WTC11 (cell line): ENCODE results near the gene FAM185A. TPM values are rescaled to one million over a fixed set of nuclear protein-coding genes. Genes with fewer than 3 reads are reported as not detected.

Experiments
- ATAC-seq: fragments of 200-7000 bp; cut with Tn5 transposase; 2 replicates; pipeline ENCODE4 v1.10.0; 2021; ENCODE audit warnings: mild to moderate bottlenecking, moderate library complexity
- CTCF ChIA-PET: fragments of 300-600 bp; sonication (Branson Sonifier 250); formaldehyde crosslinking; loops from one replicate; lab custom pipeline; 2021; ENCODE audit warnings: antibody characterized with exemption; lab: Charles Lee
- POLR2A ChIA-PET: fragments of 350-600 bp; sonication (Branson Sonifier 250); formaldehyde crosslinking; loops from one replicate; lab custom pipeline; 2021; ENCODE audit warnings: antibody characterized with exemption; lab: Charles Lee
- DNase-seq: peaks from one replicate; pipeline ENCODE4 v3.0.0; 2021; ENCODE audit warnings: low spot score
- H3K27ac Mint-ChIP-seq: 2 replicates; pipeline ENCODE4 v1.8.0; 2021; ENCODE audit warnings: mixed read lengths
- H3K27me3 Mint-ChIP-seq: 2 replicates; pipeline ENCODE4 v1.8.0; 2021; ENCODE audit warnings: low read depth, mild to moderate bottlenecking, moderate library complexity, mixed read lengths
- H3K36me3 Mint-ChIP-seq: 2 replicates; pipeline ENCODE4 v1.8.0; 2021; ENCODE audit warnings: mixed read lengths
- H3K4me1 Mint-ChIP-seq: 2 replicates; pipeline ENCODE4 v1.8.0; 2022; ENCODE audit warnings: mixed read lengths
- H3K4me3 Mint-ChIP-seq: 2 replicates; pipeline ENCODE4 v1.8.0; 2021; ENCODE audit warnings: mild to moderate bottlenecking, moderate library complexity, mixed read lengths
- H3K9me3 Mint-ChIP-seq: 2 replicates; pipeline ENCODE4 v1.8.0; 2021; ENCODE audit warnings: mixed read lengths
- ATF1 ChIP-seq: sonication (generic); formaldehyde crosslinking; IDR thresholded peaks from 2 replicates; pipeline ENCODE4 v1.8.1; 2023; ENCODE audit warnings: mild to moderate bottlenecking, moderate library complexity, missing genetic modification reagents
- ELF4 ChIP-seq: sonication (generic); formaldehyde crosslinking; IDR thresholded peaks from 2 replicates; pipeline ENCODE4 v1.8.1; 2022; ENCODE audit warnings: low read depth, mild to moderate bottlenecking, moderate library complexity, missing genetic modification reagents
- EMX1 ChIP-seq: fragments of 250-450 bp; sonication (Bioruptor Pico); IDR thresholded peaks from 2 replicates; pipeline ENCODE4 v1.8.0; 2021; ENCODE audit warnings: mild to moderate bottlenecking
- ETV6 ChIP-seq: sonication (generic); formaldehyde crosslinking; IDR thresholded peaks from 2 replicates; pipeline ENCODE4 v1.8.1; 2022; ENCODE audit warnings: mild to moderate bottlenecking, missing genetic modification reagents
- IRF2 ChIP-seq: sonication (generic); formaldehyde crosslinking; IDR thresholded peaks from 2 replicates; pipeline ENCODE4 v1.8.0; 2022; ENCODE audit warnings: low read depth, missing genetic modification reagents, borderline replicate concordance
- MYBL2 ChIP-seq: sonication (generic); formaldehyde crosslinking; IDR thresholded peaks from 2 replicates; pipeline ENCODE4 v1.8.1; 2023; ENCODE audit warnings: mild to moderate bottlenecking, moderate library complexity, missing genetic modification reagents
- NR1H2 ChIP-seq: sonication (generic); formaldehyde crosslinking; IDR thresholded peaks from 2 replicates; pipeline ENCODE4 v1.9.0; 2021; ENCODE audit warnings: mild to moderate bottlenecking, moderate library complexity, missing genetic modification reagents
- NR2C2 ChIP-seq: sonication (generic); formaldehyde crosslinking; IDR thresholded peaks from 2 replicates; pipeline ENCODE4 v1.8.0; 2022; ENCODE audit warnings: mild to moderate bottlenecking, missing genetic modification reagents
- NR3C1 ChIP-seq: sonication (generic); formaldehyde crosslinking; conservative IDR thresholded peaks from 2 replicates; pipeline ENCODE4 v1.8.1; 2023; ENCODE audit warnings: low read depth, mild to moderate bottlenecking, missing genetic modification reagents
- RELA ChIP-seq: sonication (generic); formaldehyde crosslinking; IDR thresholded peaks from 2 replicates; pipeline ENCODE4 v1.8.1; 2022; ENCODE audit warnings: missing genetic modification reagents, mild to moderate bottlenecking, borderline replicate concordance
- SMAD4 ChIP-seq: sonication (generic); formaldehyde crosslinking; IDR thresholded peaks from 2 replicates; pipeline ENCODE4 v1.8.0; 2022; ENCODE audit warnings: mild to moderate bottlenecking, missing genetic modification reagents
- SOX15 ChIP-seq: fragments of 250-450 bp; sonication (Bioruptor Pico); IDR thresholded peaks from 2 replicates; pipeline ENCODE4 v1.9.0; 2021; ENCODE audit warnings: mild to moderate bottlenecking
- ZNF219 ChIP-seq: sonication (generic); formaldehyde crosslinking; IDR thresholded peaks from 2 replicates; pipeline ENCODE4 v1.8.0; 2023; ENCODE audit warnings: missing genetic modification reagents, mild to moderate bottlenecking, borderline replicate concordance
- ZNF317 ChIP-seq: sonication (generic); formaldehyde crosslinking; IDR thresholded peaks from 2 replicates; pipeline ENCODE4 v1.8.1; 2023; ENCODE audit warnings: low read depth, mild to moderate bottlenecking, moderate library complexity, missing genetic modification reagents, borderline replicate concordance
- ZNF416 ChIP-seq: fragments of 250-450 bp; sonication (Bioruptor Pico); IDR thresholded peaks from 2 replicates; pipeline ENCODE4 v1.9.0; 2021; ENCODE audit warnings: mild to moderate bottlenecking, inconsistent platforms
- total RNA-seq: library from RNA; stranded (reverse); gene quantifications from 3 replicates; pipeline ENCODE4 v1.2.3, GENCODE V29; 2021
- TF ChIP-seq, protein P1 (sequence below): sonication (generic); formaldehyde crosslinking; IDR thresholded peaks from 2 replicates; pipeline ENCODE4 v1.8.1; 2023; ENCODE audit warnings: mild to moderate bottlenecking, missing genetic modification reagents
- TF ChIP-seq, protein P2 (sequence below): sonication (generic); formaldehyde crosslinking; IDR thresholded peaks from 2 replicates; pipeline ENCODE4 v1.8.0; 2022; ENCODE audit warnings: mild to moderate bottlenecking, missing genetic modification reagents
- TF ChIP-seq, protein P3 (sequence below): sonication (generic); formaldehyde crosslinking; IDR thresholded peaks from 2 replicates; pipeline ENCODE4 v1.8.0; 2022; ENCODE audit warnings: missing genetic modification reagents
- TF ChIP-seq, protein P4 (sequence below): sonication (generic); formaldehyde crosslinking; IDR thresholded peaks from 2 replicates; pipeline ENCODE4 v1.8.1; 2022; ENCODE audit warnings: low read depth, mild to moderate bottlenecking, moderate library complexity, missing genetic modification reagents, borderline replicate concordance

FAM185A gene
- total RNA-seq, 1 experiment from 2014 or later = 8.6 TPM

DNA sequence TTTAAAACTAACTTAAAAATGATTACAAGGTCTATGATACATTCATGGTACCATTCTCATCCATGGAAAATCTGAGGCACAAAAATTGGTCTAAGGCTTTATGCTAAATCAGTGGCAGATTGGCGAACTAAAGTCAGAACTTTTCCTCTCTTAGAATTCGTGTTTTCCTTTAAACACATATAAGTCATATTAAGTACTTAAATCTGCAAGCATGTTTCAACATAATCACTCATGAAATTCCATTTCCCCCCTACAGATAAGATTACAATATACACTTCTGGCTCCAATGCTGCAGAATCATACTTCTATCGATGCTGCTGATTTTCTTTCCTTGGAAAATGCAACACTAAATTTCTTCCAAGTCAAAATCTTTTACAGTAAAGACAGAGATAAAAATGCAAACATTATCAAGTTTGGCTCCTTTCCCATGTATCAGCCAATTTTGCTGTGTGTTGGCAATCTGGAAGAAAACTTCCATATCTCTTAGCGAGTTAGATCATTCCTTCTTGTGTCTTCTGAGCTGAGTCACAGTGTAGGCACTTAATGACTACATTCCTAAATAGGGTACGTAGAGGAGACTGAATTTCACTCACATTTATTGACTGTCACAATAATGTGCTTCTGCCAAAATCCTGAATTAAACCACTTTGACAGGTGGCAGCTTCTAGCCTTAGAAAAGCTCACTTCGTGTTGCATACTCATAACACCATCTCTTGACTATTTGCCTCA lies 87.6 kb downstream of the FAM185A start:
- Mint-ChIP-seq H3K4me1 (no peaks in the 10 kb centered on the region), H3K27ac (no peak overlapping the region), H3K9me3 (no peaks in the 10 kb centered on the region), H3K4me3 (no peak overlapping the region), H3K27me3 (no peaks in the 10 kb centered on the region), H3K36me3 (no peaks in the 10 kb centered on the region)
- no peak for ATAC-seq
- TF ChIP-seq, protein P1, sequence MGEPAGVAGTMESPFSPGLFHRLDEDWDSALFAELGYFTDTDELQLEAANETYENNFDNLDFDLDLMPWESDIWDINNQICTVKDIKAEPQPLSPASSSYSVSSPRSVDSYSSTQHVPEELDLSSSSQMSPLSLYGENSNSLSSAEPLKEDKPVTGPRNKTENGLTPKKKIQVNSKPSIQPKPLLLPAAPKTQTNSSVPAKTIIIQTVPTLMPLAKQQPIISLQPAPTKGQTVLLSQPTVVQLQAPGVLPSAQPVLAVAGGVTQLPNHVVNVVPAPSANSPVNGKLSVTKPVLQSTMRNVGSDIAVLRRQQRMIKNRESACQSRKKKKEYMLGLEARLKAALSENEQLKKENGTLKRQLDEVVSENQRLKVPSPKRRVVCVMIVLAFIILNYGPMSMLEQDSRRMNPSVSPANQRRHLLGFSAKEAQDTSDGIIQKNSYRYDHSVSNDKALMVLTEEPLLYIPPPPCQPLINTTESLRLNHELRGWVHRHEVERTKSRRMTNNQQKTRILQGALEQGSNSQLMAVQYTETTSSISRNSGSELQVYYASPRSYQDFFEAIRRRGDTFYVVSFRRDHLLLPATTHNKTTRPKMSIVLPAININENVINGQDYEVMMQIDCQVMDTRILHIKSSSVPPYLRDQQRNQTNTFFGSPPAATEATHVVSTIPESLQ (CRISPR knock-in tag) = no peak
- TF ChIP-seq ZNF219 (CRISPR knock-in tag) (no peak), MYBL2 (CRISPR knock-in tag) (no peak), EMX1 (CRISPR knock-in tag) (no peak), ELF4 (CRISPR knock-in tag) (no peak), SOX15 (CRISPR knock-in tag) (no peak), NR2C2 (CRISPR knock-in tag) (no peak), ATF1 (no peak), ZNF416 (CRISPR knock-in tag) (no peak), NR1H2 (CRISPR knock-in tag) (no peak), ETV6 (CRISPR knock-in tag) (no peak), NR3C1 (CRISPR knock-in tag) (no peak), IRF2 (CRISPR knock-in tag) (no peak)
- TF ChIP-seq, protein P2, sequence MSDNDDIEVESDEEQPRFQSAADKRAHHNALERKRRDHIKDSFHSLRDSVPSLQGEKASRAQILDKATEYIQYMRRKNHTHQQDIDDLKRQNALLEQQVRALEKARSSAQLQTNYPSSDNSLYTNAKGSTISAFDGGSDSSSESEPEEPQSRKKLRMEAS = no peak
- TF ChIP-seq, protein P3, sequence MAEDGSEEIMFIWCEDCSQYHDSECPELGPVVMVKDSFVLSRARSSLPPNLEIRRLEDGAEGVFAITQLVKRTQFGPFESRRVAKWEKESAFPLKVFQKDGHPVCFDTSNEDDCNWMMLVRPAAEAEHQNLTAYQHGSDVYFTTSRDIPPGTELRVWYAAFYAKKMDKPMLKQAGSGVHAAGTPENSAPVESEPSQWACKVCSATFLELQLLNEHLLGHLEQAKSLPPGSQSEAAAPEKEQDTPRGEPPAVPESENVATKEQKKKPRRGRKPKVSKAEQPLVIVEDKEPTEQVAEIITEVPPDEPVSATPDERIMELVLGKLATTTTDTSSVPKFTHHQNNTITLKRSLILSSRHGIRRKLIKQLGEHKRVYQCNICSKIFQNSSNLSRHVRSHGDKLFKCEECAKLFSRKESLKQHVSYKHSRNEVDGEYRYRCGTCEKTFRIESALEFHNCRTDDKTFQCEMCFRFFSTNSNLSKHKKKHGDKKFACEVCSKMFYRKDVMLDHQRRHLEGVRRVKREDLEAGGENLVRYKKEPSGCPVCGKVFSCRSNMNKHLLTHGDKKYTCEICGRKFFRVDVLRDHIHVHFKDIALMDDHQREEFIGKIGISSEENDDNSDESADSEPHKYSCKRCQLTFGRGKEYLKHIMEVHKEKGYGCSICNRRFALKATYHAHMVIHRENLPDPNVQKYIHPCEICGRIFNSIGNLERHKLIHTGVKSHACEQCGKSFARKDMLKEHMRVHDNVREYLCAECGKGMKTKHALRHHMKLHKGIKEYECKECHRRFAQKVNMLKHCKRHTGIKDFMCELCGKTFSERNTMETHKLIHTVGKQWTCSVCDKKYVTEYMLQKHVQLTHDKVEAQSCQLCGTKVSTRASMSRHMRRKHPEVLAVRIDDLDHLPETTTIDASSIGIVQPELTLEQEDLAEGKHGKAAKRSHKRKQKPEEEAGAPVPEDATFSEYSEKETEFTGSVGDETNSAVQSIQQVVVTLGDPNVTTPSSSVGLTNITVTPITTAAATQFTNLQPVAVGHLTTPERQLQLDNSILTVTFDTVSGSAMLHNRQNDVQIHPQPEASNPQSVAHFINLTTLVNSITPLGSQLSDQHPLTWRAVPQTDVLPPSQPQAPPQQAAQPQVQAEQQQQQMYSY = no peak
- ChIA-PET CTCF (no interaction called here), POLR2A (no interaction called here)
- no peak for DNase-seq

DNA sequence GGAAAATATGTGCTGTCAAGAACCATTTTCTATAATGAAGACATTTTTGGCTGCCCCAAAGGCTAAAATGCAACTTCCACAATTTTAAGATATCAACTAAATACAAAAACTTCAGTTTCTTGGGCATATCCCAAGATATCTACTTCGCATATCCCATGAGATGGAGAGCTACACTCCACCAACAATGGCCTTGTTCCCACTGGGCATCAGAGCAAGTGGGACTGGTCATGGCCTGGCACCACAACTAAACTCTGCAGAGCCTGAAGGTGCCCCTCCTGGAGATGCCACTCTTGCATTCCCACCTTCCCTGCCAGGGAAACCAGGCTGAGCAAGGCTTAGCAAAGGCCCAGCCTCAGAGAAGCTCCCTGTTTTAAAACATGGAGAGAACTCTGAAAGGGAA lies 88.2 kb downstream of the FAM185A start:
- Mint-ChIP-seq H3K4me3 (no peak overlapping the region), H3K9me3 (no peaks in the 10 kb centered on the region), H3K27ac (no peak overlapping the region), H3K27me3 (no peaks in the 10 kb centered on the region), H3K36me3 (no peaks in the 10 kb centered on the region), H3K4me1 (no peaks in the 10 kb centered on the region)
- TF ChIP-seq ZNF317 = no peak
- TF ChIP-seq, protein P4, sequence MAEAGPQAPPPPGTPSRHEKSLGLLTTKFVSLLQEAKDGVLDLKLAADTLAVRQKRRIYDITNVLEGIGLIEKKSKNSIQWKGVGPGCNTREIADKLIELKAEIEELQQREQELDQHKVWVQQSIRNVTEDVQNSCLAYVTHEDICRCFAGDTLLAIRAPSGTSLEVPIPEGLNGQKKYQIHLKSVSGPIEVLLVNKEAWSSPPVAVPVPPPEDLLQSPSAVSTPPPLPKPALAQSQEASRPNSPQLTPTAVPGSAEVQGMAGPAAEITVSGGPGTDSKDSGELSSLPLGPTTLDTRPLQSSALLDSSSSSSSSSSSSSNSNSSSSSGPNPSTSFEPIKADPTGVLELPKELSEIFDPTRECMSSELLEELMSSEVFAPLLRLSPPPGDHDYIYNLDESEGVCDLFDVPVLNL (CRISPR knock-in tag) = no peak
- TF ChIP-seq, protein P3 = no peak
- TF ChIP-seq, protein P1 (CRISPR knock-in tag) = no peak
- no peak for TF ChIP-seq ELF4 (CRISPR knock-in tag)
- no peak for TF ChIP-seq RELA (CRISPR knock-in tag)
- no peak for TF ChIP-seq SMAD4
- ChIA-PET POLR2A (no interaction called here), CTCF (no interaction called here)
- DNase-seq = no peak
- ATAC-seq = no peak
